ENCODE measurements around the gene RPTOR.
"Not testable (repeated sequence)": the region's sequence is repeated elsewhere in the genome, so short reads cannot be mapped to it uniquely, and the experiment has no call there.

RPTOR gene

GRCh38 chr17:80546267-80546666, 1.6 kb downstream of the RPTOR start:
- no peak for DNase-seq (ENCODE audit: low read depth)

- no peak for DNase-seq (ENCODE audit: low read depth)
Measured at GRCh38 chr17:80552523-80552922, 7.9 kb downstream of the RPTOR start.

- DNase-seq (ENCODE audit: low read depth), result no peak
Measured at GRCh38 chr17:80555266-80555665, 10.6 kb downstream of the RPTOR start.

GRCh38 chr17:80558046-80558445, 13.4 kb downstream of the RPTOR start:
- no peak for DNase-seq (ENCODE audit: low read depth)

- DNase-seq (ENCODE audit: low read depth), result no peak
Measured at GRCh38 chr17:80559825-80560251, 15.2 kb downstream of the RPTOR start.

- no peak for DNase-seq (ENCODE audit: low read depth)
Measured at GRCh38 chr17:80561541-80562114, 17.0 kb downstream of the RPTOR start.

GRCh38 chr17:80564545-80564944, 19.9 kb downstream of the RPTOR start:
- DNase-seq (ENCODE audit: low read depth), result no peak

GRCh38 chr17:80565343-80566053, 20.9 kb downstream of the RPTOR start:
- no peak for DNase-seq (ENCODE audit: low read depth)

GRCh38 chr17:80566054-80566400, 21.4 kb downstream of the RPTOR start:
- no peak for DNase-seq (ENCODE audit: low read depth)

- no peak for DNase-seq (ENCODE audit: low read depth)
Measured at GRCh38 chr17:80568246-80568645, 23.6 kb downstream of the RPTOR start.

GRCh38 chr17:80569924-80570323, 25.3 kb downstream of the RPTOR start:
- DNase-seq (ENCODE audit: low read depth), result no peak

- no peak for DNase-seq (ENCODE audit: low read depth)
Measured at GRCh38 chr17:80573701-80574100, 29.1 kb downstream of the RPTOR start.

GRCh38 chr17:80574496-80574895, 29.9 kb downstream of the RPTOR start:
- DNase-seq (ENCODE audit: low read depth), result no peak

- DNase-seq (ENCODE audit: low read depth), result peak; percentile 86
Measured at GRCh38 chr17:80575057-80575875, 30.6 kb downstream of the RPTOR start.

GRCh38 chr17:80577876-80578570, 33.4 kb downstream of the RPTOR start:
- DNase-seq (ENCODE audit: low read depth), result no peak

- not testable (repeated sequence) for DNase-seq (ENCODE audit: low read depth)
Measured at GRCh38 chr17:80578668-80579388, 34.2 kb downstream of the RPTOR start.

GRCh38 chr17:80582165-80582564, 37.5 kb downstream of the RPTOR start:
- no peak for DNase-seq (ENCODE audit: low read depth)

- no peak for DNase-seq (ENCODE audit: low read depth)
Measured at GRCh38 chr17:80584176-80584905, 39.7 kb downstream of the RPTOR start.

- DNase-seq (ENCODE audit: low read depth), result no peak
Measured at GRCh38 chr17:80585890-80586845, 41.5 kb downstream of the RPTOR start.

GRCh38 chr17:80586846-80587228, 42.2 kb downstream of the RPTOR start:
- no peak for DNase-seq (ENCODE audit: low read depth)
